ENCODE data around the gene PRPH.

PRPH gene

DNA sequence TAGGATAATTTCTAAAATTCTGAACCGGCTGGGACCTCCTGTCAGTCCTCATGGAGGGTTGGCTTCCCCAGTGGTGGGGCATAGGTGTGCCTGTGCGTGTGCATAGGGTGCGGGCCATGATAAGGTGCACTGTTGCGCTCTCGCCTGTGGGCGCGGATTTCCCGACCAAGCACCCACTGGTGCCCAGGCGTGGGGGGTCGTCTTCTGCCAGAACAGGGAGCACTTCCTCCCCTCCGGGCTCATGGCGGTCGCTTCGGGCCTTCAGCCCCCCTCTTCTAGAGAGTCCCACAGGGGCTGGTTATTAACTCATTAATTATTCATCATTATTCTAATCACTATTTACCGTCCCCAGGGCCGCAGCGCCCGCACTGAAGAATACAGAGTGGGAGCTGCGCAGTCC, 39.3 kb downstream of the PRPH start:
- DNase-seq = no peak

DNA sequence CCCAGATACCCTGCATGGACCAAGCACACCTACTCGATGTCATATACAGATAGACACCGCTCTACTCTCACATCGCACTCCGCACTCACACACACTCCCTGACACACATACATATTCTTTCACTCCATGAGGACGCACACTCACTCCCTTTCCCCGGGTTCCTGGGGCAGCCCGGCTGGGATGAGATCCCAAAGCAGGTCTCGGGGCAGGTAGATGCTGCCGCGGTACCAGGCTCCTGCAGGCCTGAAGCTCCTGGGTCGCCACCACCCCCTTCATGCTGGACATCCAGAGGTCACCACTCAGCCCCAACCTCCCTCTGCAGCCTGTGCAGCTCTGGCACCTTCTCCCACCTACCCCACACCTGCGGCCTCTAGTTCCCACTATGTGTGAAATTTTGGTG, 39.7 kb downstream of the PRPH start:
- no peak for DNase-seq

DNA sequence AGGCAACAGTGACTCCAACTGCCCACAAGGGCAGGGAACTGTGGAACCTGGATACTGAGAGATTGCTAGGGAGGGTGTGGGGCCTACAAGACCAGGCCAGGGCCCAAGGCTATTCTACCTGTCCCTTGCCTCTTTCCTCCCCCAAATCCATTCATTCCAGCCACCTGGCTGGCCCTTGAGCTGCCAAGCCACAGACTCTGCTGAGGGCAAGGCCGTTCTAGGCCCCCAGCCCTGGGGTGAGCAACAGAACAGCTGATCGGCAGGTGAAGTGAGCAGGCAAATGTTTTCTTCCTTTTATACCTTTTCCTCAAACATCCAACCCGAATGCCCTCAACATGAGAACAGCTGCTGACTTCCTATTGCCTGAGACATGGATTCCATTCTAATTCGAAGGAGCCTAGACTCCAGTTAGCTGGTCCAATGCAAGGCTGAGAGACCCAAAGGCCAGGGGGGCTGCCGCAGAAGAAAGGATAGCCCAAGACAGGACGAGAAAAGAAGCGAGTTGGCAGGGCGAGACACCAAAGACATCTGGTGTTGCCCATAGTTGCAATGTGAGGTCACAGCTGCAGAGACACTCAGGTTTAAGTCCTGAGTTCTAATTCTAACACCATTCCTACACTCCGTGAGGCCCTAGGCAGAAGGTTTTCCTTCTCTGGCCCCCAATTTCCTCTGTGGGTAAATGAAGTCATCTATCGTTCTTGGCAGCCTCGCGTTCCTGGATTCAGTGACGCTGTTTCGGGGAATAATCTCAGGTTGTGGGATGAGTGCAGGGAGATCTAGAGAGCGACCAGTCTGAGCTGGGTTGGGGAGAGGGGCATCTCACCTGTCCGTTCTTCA, 40.4 kb downstream of the PRPH start:
- no peak for DNase-seq

DNA sequence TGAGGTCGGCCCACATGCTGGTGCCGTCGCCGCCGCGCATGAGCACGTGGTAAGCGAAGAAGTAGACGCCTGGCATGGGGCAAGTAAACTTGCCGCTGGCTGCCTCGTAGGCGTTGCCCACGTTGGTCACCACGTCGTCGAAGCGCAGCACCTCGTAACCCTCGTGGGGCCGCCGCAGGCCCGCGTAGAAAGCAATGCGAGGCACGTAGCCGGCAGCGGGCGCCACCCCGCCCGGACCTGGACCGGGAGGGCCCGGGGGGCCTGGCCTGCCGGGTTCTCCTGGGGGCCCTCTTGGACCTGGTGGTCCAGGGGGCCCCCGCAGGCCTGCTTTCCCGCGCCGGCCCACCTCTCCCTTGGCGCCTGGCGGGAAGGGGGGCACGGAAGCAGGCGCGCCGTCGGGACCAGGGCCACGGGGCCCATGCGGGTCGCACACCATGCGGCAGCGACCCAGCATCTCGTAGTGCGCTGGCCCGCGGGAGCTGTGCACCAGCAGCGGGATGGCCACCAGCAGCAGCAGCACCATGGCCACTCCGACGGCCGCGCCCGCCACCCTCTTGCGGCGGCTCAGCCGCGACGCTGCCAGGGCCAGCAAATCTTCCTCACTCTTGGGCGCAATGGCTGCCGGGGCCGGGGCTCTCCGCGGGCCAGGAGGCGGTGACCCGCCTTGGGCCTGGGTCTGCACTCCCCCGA, 41.2 kb downstream of the PRPH start:
- DNase-seq = no peak

DNA sequence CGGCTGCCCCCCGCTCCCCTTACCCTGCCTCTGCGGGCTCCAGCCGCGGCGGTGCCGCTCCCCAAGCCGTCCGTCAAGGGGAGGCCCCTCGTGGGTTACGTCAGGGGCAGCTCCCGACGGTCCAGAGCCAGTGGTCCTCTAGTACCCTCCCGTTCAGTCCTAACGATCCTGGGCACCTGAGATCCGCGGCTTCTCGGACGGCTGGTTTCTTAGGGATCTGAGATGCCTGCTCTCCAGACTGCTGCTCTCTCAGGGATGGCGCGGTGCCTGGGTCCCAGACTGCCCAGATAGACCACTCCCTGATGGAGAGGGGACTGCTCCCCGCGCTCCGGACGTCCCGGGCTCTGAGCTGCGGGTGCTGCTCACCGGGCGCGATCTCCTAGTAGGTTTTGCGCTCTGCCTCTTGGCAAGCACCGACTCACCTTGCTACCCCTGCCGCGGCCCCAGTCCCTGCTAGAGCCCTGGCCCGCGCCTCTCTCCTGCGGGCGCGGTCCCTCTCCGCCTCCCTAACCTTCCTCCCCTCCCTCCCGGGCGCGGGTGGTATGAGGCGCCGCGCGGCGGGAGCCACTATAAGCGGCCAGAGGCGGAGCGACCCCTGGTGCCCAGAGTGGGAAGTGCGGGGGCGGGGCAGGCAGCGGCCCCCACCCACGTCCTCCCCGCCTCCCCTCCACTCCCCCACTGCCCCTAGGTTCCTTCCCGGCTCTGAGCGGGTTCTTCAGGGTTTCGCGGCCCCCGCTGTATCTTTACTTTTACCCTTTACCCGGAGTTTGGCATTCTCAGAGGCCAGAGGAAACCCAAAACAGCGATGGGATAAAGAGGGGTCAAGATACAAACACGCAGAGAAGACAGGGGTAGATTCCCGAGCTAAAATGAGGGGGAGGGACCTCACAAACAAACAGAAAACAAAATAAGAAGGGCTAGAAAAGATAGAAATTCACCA, 42.0 kb downstream of the PRPH start, which contains the start of gene C1QL4:
TSS of gene C1QL4 (minus strand) at position 544 of the 940 bp plus-strand sequence. CDS start 711 bp downstream, outside the sequence.
- peak; percentile 88 for DNase-seq

DNA sequence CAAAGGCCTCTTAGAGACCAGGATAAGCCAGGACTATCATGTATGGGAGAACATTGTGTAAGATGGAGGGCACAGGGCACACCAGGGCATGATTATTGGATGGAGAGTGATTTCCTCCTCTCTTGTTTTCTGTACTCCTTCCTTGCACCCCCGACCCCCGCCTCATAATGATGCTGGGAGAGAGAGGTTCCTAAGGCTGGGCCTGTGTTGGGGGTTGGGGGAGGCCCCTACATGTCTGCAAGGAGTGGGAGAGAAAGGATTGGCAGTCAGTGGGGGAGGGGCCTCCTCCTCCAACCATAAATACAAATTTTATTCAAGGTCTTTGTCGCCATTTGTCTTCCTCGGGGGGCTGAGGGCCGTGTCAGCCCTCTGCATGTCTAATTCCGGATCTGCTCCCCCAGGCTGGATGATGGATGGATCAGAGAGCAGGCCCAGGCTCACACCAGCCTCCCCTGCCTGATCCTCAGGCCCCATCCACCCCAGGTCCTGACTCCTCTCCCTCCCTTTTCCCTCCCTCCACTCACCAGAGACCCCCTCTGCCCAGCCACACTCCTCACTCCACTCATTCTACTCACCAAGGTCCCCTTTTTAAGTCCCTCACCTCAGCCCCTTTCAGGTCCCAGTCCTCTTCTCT, 44.0 kb downstream of the PRPH start:
- no peak for DNase-seq

DNA sequence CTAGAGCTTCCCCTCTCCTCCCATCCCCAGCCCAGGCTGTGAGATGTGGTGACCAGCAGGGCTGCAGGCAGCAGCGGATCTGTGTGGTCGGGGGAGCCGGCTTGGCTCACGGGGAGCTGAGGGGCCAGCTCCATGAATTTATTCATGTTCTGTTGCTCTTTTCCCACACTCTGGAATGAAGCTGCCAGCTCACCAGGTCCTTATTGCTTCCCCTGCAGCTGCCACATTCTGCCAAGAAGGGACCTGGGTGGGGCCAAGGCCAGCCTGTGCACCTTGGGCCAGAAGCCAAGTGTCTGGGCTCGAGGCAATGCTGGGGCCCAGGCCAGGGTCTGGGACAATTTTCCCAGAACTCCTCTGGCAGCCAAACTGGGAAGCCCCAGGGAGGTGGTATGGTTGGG, 44.5 kb downstream of the PRPH start:
- no peak for DNase-seq

DNA sequence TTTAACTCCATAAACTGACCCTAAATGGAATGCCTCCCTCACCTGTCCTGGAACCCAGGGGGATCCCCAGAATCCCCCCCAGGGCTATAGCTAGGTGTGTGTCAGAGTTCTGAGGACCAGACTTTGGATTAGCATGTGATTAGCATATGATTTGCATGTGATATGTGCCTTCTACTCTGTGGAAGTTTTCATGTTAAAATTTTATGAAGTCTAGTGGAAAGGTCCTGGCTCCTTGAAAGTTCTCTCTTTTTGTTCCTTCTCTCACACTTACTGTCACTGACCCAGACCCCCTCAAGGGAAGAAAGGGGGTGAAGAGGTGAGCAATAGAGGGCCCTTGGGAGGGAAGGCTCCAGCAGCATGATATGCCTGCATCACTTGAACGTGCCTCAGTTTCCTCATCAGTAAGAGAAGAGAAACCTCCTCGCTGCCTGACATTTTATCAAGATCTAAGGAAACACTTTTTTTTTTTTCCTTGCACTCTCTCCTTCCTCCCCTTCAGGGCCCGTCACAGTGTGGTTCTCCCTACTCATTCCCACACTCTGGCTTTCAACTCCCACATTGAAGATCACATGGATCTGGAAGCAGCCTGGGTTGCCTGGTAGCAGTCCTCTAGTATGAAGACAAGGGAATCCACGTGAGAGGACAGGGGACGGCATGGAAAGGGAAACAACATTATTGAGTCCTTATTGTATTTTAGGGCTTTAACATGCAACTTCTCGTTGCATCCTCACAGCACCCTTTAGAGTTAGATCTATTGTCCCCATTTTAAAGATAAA, 45.3 kb downstream of the PRPH start:
- DNase-seq = no peak

DNA sequence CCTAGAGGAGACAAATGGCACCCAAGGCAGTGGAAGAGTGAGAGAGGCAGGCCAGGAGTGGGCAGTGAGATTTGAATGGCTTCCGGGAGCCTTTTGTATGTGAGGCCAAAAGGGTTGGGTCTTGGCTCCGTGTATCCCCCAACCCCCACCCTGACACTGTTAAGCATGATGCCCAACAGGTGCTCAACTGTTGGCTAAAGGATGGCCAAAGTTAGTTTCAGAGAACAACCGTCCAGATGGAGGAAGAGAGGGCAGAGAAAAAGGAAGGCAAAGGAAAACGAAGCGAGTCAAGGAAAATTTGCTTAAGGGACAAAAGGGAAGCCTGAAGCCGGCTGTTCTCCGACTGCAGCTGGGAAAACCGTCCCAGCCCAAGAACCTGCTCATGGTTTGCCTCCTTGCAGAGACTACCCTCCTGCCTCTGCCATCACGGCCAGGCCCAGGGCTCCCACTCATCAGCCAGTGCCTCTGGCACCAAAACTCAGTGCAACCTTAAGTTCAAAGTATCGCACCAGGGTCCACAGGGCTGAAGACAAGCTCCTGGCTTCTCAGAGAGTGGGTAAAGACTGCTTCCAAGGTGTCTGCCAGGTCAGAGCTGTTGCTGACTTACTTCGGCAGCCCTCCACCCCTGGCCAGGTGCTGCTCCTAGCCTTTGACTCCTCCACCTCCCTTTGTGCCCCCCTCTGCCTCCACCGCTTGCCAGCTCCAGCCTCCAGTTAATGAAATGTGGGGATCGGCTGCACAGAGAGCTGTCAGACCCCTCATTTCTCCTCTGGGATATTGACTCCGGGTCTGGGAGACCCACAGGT, 46.2 kb downstream of the PRPH start:
- no peak for DNase-seq

DNA sequence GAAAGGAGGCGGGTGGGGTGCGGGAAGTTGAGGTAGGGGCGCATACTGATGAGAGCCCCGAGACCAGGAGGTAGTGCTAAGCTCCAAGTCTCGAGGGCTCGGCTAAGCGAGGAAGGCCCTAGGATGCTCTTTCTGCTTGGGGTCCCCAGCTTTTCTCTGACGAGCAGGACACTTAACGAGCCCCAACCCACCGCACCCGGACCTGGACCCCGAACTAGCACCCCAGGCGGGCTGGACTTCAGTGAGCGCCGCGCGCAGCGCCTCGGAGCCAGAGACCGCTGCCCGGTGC, 46.8 kb downstream of the PRPH start:
- DNase-seq = no peak

DNA sequence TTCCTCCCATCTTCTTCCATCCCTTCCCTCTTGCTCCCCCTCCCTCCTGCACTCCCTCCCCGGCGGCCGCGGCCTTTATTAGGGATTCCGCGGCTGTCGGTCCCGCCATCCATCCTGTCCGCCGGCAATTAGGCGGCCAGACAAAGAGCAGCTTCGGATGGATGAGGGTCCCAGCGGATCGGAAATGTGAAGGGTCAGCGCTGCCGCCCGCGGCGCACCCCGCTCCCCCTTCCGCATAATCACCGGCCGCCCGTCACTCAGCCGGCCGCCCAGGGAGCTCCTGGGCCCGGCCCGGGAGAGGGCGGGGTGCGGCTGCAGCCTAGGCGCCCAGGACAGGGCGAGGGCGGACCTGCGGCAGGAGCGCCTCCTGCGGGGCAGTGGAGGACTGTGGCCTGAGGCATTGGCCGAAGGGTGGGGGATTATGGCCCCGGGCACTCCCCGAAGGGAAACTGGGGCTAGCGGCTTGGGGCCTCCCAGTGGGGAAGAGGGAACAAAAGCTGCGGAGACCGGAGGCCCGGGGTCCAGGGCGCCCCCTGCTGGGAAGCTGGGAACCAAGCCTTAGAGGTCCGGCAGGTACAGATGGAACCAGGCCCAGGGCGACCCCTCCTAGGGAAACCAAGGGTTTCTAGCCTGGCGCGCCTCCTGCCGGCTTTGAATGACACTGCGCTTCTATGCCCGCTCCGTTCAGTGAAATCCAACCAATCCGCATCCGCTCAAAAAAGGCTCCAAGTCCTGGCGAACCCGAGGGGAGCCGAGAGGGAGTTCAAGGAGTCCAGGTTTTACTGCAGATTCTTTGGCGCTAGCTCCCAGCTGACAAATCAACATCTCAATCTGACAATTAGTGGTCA, 47.3 kb downstream of the PRPH start:
- DNase-seq = peak; percentile 79

DNA sequence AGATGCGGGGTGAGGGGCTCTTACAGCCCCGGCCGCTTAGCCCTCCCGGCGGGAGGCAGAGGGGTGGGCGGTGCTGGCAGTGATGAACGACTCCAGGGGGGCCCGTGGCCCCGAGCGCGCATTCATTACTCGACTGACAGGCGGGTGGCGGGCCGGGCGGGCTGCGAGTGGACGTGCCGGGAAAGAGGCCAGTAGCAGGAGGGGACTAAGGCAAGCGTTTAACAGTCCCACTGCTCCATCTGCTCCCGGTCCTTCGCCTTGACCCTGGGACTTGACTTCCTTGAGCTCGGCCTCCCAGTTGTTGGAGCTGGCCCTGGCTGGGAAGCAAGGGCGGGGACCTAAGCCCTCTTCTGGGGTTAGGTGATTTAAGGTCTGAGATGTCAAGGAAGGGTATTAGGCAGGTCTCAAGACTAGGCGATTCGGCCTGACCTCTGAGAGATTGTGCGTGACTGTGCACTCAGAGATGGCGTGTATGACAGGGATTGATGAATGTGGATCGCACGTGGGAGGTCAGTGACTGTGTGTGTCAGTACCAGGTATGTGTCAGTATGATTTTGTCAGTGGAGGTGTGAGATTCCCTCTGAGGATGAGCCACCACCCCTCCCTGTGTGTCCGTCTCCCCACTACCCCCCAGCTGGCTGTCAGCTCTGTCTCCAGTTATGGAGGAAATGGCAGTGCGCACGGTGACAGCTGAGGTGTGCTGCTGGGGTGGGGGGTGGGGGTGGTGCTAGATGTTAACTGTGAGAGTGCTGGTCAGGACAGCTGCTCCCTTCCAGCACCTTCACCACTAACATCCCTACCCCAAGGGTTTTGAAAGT, 48.2 kb downstream of the PRPH start:
- DNase-seq = no peak

DNA sequence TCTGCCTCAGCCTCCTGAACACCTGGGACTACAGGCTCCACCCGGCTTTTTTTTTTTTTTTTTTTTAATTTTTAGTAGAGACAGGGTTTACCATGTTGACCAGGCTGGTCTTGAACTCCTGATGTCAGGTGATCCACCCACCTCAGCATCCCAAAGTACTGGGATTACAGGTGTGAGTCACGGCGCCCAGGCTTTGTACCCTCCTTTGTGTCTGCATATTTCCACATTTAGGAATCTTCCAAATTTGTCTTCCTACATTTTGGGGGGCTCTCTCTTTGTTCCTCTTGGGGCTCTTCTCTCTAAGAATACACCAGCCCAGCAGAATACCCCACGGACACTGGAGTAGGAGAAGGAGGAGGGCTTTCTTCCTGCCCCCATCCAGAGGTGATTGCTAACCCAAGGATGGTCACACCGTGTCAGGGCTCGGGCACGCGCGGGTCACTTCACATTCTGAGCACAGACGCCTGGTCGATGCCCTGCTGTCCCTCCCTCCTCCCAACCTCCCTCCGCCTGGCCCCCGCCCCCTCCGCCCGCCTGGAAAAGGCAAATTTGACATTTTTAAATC, 49.6 kb downstream of the PRPH start:
- DNase-seq = no peak

DNA sequence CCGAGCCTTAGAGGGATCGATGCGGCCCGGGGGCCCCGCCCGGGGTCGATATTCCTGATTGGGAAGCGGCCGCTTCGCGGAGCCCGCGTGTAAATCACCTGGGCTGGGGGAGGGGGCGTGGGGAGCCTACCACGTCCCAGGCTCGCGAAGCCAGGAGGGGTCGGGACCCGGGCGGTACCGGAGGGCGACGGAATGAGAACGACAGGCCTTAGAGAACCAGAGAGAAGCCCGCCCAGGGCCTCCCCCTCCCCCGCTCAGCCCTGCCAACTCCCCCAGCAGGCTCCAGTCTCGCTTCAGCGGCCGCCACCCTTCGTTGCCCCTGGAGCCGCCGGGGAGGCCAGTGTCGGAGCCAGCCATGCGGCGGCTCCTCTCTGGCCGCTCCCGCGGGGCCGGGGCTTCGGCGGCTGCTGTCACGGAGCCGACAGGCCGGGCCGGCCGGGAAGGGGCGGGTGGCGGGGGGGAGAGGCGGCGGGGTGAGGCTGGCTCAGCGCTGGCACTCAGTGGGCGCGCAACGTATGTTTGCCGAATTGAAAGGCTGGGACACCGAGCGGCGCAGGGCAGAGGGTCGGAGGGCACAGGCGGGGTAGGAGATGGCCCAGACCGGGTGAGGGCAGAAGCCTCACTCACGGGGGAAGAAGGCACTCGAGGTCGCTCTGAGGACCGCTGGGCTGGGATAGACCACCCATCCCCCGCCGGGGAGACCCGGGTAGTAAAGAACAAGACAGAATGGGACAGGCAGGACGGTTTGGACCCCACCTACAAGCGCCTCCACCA, 50.3 kb downstream of the PRPH start:
- DNase-seq = no peak

DNA sequence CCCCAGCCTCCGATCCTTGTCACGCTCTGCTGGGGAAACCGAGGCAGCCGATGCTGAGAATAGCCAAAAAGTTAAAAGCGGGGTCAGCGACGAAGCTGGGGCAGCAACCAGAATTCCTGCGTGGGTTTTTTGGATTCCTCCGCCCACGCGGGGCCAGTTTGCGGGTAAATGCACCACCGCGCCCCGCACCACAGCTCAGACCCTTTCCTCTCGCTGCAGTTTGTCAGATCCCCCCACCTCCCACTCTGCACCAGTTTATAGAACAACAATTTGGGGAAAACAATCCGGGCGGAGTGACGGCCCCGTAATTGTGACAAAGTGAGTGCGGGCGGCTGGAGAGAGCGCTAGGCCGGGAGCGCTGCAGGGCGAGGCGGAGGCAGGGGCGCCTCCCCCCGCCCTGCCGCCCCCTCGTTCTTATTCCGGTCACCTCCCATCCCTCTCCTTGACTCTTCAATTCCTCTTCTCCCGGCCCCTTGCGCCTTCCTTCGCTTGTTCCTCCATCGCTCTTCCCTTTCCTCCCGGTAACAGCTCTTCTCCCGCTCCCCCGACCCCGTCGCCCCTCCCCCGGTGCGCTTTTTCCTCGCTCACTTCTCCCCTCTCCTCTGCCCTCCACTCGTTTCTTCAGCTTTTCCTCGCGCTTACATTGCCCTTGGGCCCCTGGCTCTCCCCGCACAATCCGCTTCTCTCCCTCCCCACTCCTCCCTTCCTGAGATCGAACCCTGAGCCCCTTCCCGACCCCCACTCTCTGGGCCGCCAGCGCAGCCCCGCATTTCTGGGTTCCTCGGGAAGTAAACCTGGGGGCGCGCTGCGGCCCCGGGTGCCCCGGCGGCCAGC, 51.1 kb downstream of the PRPH start:
- DNase-seq = no peak

DNA sequence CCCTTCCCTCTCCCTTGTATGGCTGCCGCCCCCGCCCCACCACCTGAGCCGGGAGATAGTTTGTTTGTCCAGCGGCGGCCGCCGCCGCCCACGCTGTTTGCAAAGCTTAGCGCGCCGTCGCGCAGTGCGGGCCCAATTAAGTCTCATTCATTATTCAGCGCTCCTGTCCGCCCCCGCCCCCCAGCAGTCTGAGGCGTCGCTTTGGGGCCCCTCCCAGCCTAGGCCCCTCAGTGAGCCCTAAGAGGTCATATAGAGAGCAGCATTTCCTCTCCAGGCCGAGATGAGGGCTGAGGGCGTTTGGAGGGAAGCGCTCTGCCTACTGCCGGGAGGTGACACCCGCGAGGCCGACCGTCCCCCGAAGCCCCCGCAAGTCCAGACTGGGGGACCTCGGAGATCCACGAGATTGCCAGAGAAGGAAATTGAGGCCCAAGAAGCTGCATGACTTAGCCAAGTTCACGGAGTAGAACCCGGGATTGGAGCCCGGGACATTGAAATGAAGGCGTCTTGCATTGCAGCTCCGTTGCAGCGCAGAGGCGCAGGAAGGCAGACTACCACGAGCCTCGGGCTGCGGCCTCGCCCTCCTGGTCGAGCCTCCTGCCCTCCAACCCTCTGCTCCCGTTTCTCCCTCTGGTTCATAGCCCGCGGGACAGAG, 51.8 kb downstream of the PRPH start, which contains the start of gene DNAJC22:
TSS of gene DNAJC22 (plus strand) at position 230 of the 652 bp plus-strand sequence. CDS start 1,985 bp downstream, outside the sequence.
- DNase-seq = no peak

Data from CD4-positive, alpha-beta T cell treated with Interleukin-21 for 1 hour (primary cell).